Activated T-helper 1 cell treated with Interleukin-2 at 50 U/mL for 16 hours (primary cell): ENCODE results near the gene FARP2.
"Not testable (repeated sequence)": the region's sequence is repeated elsewhere in the genome, so short reads cannot be mapped to it uniquely, and the experiment has no call there.

Source experiments
- DNase-seq: peaks from one replicate; pipeline ENCODE4 v3.0.0-alpha.2; 2020; ENCODE audit warnings: low read depth

Gene FARP2

DNA sequence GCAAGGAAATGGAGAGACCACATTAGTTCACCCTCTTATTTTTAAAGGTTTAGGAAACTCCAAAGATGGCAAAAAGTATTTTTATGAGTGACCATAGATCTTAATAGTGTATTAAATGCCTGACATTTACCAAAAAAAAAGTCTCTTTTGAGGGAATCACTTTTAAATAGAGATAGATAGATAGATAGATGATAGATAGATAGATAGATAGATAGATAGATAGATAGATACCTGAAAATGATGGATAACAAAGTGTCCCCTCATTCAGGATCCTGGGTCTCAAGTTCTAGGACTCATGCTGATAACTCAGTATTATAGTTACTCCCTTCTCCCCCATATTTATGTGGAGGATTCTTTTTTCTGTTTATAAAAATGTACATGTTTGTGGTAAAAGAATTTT, 52.8 kb downstream of the FARP2 start:
- no peak for DNase-seq

GRCh38 chr2:241410739-241411176, 54.7 kb downstream of the FARP2 start:
- DNase-seq, result no peak

DNA sequence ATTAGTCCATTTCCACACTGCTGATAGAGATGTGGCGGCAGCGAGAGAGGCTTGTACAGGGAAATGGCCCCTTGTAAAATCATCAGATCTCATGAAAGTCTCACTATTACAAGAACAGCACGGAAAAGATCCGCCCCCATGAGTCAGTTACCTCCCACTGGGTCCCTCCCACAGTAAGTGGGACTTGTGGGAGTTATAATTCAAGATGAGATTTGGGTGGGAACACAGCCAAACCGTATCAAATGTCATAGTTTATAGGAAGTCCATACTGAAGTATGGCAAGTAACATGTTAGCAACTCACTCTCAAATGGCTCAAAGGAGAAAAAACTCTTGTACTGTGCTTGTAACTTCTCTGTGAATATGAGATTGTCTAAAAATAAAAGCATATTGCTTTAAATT, 56.1 kb downstream of the FARP2 start:
- no peak for DNase-seq

- DNase-seq, result not testable (repeated sequence)
Observed at GRCh38 chr2:241413501-241413900, 57.4 kb downstream of the FARP2 start.

- no peak for DNase-seq
Observed at GRCh38 chr2:241413929-241414580, 58.0 kb downstream of the FARP2 start.

DNA sequence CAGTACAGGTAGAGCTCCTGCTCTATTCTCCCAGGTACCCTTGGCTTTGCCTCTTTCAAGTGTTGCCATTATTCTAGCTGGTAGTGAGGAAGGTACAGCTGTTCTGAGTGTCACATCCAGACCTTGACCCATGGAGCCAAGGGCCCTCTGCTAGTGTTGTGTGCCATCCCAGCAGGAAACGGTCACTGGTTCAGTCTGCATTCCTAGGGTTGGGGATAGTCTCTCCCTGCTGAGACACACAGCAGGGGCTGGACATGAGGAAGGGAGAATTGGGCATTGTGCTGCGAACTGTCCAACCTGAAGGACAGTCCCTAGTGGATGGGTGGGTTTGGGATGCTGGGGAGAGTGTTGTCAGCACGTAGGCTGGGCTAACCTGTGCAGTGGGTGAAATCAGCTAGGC, 59.1 kb downstream of the FARP2 start:
- no peak for DNase-seq

DNA sequence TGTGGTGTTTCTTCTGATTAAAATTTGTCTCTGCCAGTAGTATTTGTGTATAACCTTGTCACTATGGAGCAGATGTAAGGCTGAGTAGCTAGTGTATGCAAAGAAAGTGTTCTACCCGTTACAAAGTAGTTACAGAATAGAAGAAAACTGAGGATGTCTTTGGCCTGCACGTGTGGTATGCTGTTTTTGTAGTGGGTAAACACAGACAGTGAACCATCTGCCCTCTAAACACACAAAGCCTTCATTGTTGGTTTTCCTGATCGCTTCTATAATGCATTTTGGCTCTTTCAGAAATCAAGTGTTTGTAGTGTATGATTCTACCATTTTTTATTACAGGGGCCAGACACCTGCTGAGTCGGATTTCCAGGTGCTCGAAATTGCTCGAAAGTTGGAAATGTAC, 61.5 kb downstream of the FARP2 start:
- DNase-seq, result no peak

DNA sequence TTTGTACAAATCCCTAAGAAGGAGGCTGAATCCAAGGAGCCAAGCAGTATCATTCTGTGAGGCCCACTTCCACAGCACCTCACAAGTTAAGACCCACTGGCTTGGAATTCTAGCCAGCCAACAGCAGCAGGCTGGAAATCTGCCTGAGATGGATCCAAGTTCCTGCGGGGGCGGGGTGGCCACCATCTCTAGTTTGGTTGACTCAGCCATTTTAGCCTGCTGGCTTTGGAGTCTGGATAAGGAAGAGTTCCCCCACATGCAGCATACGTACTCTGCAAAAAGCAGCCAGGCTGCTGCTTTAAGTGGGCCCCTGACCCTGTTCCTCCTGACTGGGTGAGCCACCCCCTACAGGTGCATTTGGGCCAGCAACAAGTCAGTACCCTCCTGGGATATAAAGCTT, 65.2 kb downstream of the FARP2 start:
- DNase-seq, result no peak

GRCh38 chr2:241421942-241422341, 65.9 kb downstream of the FARP2 start:
- not testable (repeated sequence) for DNase-seq

- no peak for DNase-seq
Observed at GRCh38 chr2:241422350-241422749, 66.3 kb downstream of the FARP2 start.

GRCh38 chr2:241423489-241423888, 67.4 kb downstream of the FARP2 start:
- not testable (repeated sequence) for DNase-seq

DNA sequence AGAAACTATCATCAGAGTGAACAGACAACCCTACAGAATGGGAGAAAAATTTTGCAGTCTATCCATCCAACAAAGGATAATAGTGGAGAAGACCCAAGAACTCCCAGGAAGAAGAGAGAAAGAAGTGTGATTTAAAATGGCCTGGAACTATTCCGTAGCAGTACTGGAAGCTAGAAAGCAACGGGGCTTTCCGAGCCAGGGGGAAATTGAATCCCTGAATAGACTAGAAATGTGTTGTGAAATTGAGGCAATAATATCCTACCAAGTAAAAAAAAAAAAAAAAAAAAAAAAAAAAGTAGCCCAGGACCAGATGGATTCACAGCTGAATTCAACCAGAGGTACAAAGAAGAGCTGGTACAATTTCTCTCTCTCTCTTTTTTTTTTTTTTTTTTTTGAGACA, 69.3 kb downstream of the FARP2 start:
- no peak for DNase-seq

DNA sequence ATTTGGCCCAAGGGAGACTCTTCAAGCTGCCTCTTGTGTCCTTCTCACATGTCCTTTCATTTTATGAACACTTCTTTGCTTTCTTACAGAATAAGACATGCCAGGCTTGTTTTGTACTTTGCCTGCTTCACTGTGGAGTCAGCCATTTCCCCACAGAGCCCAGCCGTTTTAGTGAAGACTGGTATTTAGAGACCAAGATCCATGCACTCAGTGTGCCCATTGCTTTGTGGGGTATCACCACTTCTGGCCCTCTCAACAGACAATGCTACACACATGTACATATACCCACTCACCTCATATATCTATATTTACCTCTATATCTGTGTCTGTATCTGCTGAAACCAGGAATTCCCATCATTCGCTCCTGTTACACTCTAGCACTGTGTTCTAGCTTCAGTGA, 74.1 kb downstream of the FARP2 start:
- DNase-seq, result no peak

GRCh38 chr2:241432824-241433448, 76.9 kb downstream of the FARP2 start:
- DNase-seq, result no peak

DNA sequence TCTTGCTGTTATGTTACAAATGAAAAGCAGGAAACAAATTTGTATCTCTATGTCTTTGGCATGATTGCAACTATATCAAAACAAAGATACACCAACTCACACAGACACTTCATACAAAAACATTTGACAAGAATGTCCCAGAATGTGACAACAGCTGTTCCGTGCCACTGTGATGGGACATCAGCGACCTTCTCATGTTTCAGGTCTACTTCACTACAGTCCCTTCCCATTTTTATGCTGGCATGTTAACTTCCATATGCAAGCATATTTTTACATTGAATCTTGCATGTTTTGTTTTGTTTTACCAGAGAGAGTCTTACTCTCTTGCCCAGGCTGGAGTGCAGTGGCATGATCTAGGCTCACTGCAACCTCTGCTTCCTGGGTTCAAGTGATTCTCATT, 81.1 kb downstream of the FARP2 start:
- DNase-seq, result no peak

GRCh38 chr2:241441492-241441891, 85.4 kb downstream of the FARP2 start:
- no peak for DNase-seq

DNA sequence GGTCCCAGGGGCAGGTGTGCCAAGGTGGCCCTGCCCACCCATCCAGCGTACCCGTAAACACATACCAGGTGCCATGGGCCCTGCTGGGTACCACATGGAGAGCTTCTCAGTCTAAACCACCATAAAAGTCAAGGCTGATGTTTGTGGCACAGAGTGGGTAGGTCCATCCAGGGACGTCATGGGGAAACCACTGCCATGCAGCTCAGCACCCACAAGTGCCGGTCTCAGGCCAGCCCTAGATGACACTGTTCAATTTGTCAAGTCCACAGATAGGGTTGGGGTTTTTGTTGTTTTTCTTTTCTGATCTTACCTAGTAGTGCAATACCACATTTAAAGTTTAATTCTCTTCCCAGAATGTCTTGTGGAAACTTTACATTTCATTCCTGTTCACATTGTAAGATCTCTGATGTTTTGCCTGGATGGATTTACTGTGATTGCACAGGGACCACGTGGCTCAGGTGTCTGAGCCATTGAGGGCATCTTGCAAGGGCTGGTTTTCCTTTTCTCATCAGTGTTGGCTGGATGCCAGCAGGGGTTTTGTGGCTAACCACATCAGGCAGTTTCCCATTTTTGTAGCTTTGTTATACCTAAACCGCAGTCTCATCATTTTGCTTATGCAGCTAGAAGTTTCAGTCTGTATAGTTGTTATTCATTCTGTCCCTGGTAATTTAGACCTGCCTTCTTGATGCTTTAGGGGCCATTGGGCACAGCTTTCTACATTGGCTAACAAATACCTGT, 87.6 kb downstream of the FARP2 start:
- peak; percentile 81 for DNase-seq

DNA sequence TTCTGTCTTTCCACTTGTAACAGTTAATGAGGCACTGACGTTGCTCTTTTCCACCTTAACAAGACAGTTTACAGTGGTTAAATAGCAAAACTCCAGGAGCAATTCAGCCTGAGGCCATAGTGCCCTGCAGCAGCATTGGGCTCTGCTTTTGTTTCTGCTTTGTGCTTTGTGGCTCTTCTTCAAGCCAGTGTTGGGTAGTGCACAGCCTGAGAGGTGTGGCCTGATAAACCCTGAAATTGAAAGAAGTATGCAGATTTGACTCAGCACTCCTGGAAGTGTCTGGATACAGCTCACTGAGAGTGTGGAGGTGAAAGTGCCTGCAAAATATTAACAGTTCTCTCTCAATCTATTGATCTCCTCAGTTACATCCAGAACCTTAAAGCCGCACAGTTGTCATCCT, 89.3 kb downstream of the FARP2 start:
- DNase-seq, result no peak

DNA sequence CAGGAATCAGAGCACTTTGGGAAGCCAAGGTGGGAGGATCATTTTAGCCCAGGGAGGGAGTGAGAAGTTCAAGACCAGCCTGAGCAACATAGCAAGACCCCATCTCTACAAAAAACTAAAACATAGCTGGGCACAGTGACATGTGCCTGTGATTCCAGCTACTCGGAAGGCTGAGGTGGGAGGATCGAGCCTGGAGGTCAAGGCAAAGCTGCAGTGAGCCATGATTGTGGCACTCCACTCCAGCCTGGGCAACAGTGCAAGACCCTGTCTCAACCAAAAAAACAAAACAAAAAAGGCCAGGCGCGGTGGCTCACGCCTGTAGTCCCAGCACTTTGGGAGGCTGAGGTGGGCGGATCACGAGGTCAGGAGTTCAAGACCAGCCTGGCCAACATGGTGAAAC, 94.0 kb downstream of the FARP2 start:
- not testable (repeated sequence) for DNase-seq

DNA sequence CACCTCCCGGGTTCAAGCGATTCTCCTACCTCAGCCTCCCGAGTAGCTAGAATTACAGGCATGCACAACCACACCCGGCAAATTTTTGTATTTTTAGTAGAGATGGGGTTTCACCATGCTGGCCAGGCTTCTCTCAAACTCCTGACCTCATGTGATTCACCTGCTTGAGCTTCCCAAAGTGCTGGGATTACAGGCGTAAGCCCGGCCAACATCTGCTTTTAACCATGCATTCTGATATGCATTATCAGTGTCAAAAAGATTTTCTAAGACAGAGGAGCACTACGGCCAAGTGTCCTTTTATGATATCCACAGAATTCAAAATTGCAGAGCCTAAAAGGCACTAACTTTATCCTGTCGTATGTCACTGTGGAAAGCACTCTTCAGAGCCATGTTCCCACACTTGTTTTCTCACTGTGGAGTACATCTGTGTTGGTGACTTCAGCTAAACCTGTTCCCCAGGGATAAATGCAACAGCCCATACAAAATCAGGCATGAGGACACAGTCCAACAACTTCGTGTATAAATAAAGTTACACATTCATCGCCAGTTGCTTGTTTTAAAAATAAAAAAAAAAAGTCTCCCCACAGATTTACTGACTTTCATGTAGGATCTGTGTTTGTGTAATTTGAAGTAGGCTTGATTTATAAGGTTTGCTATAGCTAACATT, 95.9 kb downstream of the FARP2 start:
- DNase-seq, result no peak

DNA sequence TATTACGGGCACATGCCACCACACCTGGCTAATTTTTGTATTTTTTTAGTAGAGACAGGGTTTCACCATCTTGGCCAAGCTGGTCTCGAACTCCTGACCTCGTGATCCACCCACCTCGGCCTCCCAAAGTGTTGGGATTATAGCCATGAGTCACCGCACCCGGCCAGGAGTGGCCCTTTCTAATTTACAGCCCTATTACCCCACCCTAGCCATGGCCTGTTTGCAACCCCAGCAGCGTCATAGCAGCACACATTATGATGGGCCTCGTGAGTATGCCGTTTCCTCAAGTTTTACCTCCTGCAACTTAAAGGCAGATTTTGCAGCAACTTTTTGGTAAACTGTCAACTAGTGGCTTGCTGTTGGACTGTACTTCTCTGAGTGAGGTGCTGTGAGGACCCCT, 97.8 kb downstream of the FARP2 start:
- DNase-seq, result not testable (repeated sequence)

GRCh38 chr2:241454837-241455485, 98.9 kb downstream of the FARP2 start:
- no peak for DNase-seq
